HepG2 (cell line): Measurements from ENCODE around the gene PLXND1. TPM values are rescaled to one million over a fixed set of nuclear protein-coding genes. Genes with fewer than 3 reads are reported as not detected.

Experiments
- ATAC-seq: fragments of 200-7000 bp; cut with Tn5 transposase; 3 replicates; pipeline ENCODE4 v1.9.1; 2020; ENCODE audit warnings: mild to moderate bottlenecking, moderate library complexity
- BruUV-seq: library from RNA; stranded (reverse); fragments of 400-500 nt; replicated peaks from 2 replicates; lab custom pipeline; 2021; lab: Mats Ljungman, UMichigan
- CTCF ChIA-PET: fragments of 300-600 bp; formaldehyde crosslinking; extraction: SDS; loops from one replicate; lab custom pipeline; 2021; ENCODE audit warnings: low total read pairs, inconsistent platforms, low intra/inter-chr PET ratio; lab: Yijun Ruan, JAX
- POLR2A ChIA-PET: fragments of 350-600 bp; sonication (Branson Sonifier 250); formaldehyde crosslinking; loops from one replicate; lab custom pipeline; 2020; ENCODE audit warnings: antibody characterized with exemption, inconsistent platforms; lab: Yijun Ruan, JAX
- DNase-seq: peaks from one replicate; pipeline ENCODE4 v3.0.0-alpha.2; 2015; ENCODE audit warnings: low spot score
- FAIRE-seq: peaks from 3 replicates; lab custom pipeline; 2011; peaks lifted over from hg19 to GRCh38; lab: Jason Lieb, UNC
- H2AFZ ChIP-seq: one replicate; pipeline ENCODE4 v1.6.1; 2011; ENCODE audit warnings: low read length, inconsistent platforms
- H3K27ac ChIP-seq: fragments of 300-600 bp; 3 replicates; pipeline ENCODE4 v1.8.0; 2011; ENCODE audit warnings: mixed run types, mild to moderate bottlenecking, mixed read lengths, low read length, inconsistent platforms; ENCODE audit not compliant: insufficient read depth; ENCODE audit errors: extremely low read length
- H3K27me3 ChIP-seq, 2 experiments: fragments of 200-600 bp in 1 of 2; 2 replicates in 1 of 2; 3 replicates in 1 of 2; pipeline versions ENCODE4 v1.6.0 to v1.8.0; 2011; ENCODE audit warnings: low read length in 2 of 2, mild to moderate bottlenecking in 2 of 2, moderate library complexity in 2 of 2, inconsistent platforms in 1 of 2; ENCODE audit not compliant: insufficient read depth in 2 of 2, control insufficient read depth in 1 of 2
- H3K36me3 ChIP-seq, 2 experiments: fragments of 200-600 bp in 1 of 2; replicated peaks in 1 of 2; 2 replicates in 1 of 2; 3 replicates in 1 of 2; pipeline versions ENCODE4 v1.5.1 to v1.8.0; 2011; ENCODE audit warnings: low read length in 2 of 2, inconsistent platforms in 1 of 2; ENCODE audit not compliant: insufficient read depth in 2 of 2, control insufficient read depth in 1 of 2
- H3K4me1 ChIP-seq: 2 replicates; pipeline ENCODE4 v1.5.1; 2012; ENCODE audit warnings: low read length, inconsistent platforms; ENCODE audit not compliant: insufficient read depth
- H3K4me2 ChIP-seq: 2 replicates; pipeline ENCODE4 v1.6.0; 2011; ENCODE audit warnings: low read depth, low read length, inconsistent platforms
- H3K4me3 ChIP-seq, 3 experiments: fragments of 200-600 bp in 1 of 3; sonication (generic), shearing (Covaris generic) in 1 of 3; replicated peaks in 1 of 3; 2 replicates each; pipeline ENCODE4 v1.5.1; 2011 to 2016; ENCODE audit warnings: low read length in 3 of 3, inconsistent platforms in 2 of 3, low read depth in 2 of 3, mild to moderate bottlenecking in 2 of 3, control low read depth in 1 of 3, mixed read lengths in 1 of 3; ENCODE audit not compliant: insufficient read depth in 1 of 3
- H3K79me2 ChIP-seq: one replicate; pipeline ENCODE4 v1.6.1; 2011; ENCODE audit warnings: low read length, inconsistent platforms; ENCODE audit not compliant: insufficient read depth
- H3K9ac ChIP-seq: 2 replicates; pipeline ENCODE4 v1.6.0; 2011; ENCODE audit warnings: mild to moderate bottlenecking, low read depth, low read length, inconsistent platforms; ENCODE audit not compliant: insufficient read depth
- H3K9me3 ChIP-seq: 2 replicates; pipeline ENCODE4 v1.5.1; 2012; ENCODE audit warnings: mild to moderate bottlenecking, low read length
- H4K20me1 ChIP-seq: 2 replicates; pipeline ENCODE4 v1.6.0; 2011; ENCODE audit warnings: inconsistent platforms, mild to moderate bottlenecking, low read length, moderate library complexity; ENCODE audit not compliant: insufficient read depth
- ATF2 ChIP-seq: sonication (generic); formaldehyde crosslinking; IDR thresholded peaks from 2 replicates; pipeline ENCODE4 v1.4.0; 2020; ENCODE audit warnings: missing genetic modification reagents
- BHLHE40 ChIP-seq: IDR thresholded peaks from 2 replicates; pipeline ENCODE4 v1.6.1; 2011; ENCODE audit warnings: low read length, improper control_type of control experiment
- HNF4G ChIP-seq, 2 experiments: sonication (generic) in 1 of 2; formaldehyde crosslinking in 1 of 2; IDR thresholded peaks; 2 replicates each; pipeline versions ENCODE4 v1.4.0 to v1.6.1; 2011 to 2020; ENCODE audit warnings: borderline replicate concordance in 2 of 2, low read depth in 2 of 2, mild to moderate bottlenecking in 2 of 2, low read length in 1 of 2, missing genetic modification reagents in 1 of 2, moderate library complexity in 1 of 2
- HOXA5 ChIP-seq: sonication (generic); formaldehyde crosslinking; IDR thresholded peaks from 2 replicates; pipeline ENCODE4 v1.4.0; 2020; ENCODE audit warnings: missing genetic modification reagents
- MLXIP ChIP-seq: sonication (generic); formaldehyde crosslinking; IDR thresholded peaks from 2 replicates; pipeline ENCODE4 v1.9.0; 2021; ENCODE audit warnings: missing genetic modification reagents, borderline replicate concordance
- NFATC3 ChIP-seq: sonication (generic); formaldehyde crosslinking; IDR thresholded peaks from 2 replicates; pipeline ENCODE4 v1.5.1; 2020; ENCODE audit warnings: mild to moderate bottlenecking, missing genetic modification reagents
- NR2F6 ChIP-seq, 2 experiments: IDR thresholded peaks; 2 replicates each; pipeline ENCODE4 v1.6.1; 2016; ENCODE audit warnings: antibody characterized with exemption in 1 of 2, mild to moderate bottlenecking in 1 of 2
- RARA ChIP-seq: IDR thresholded peaks from 2 replicates; pipeline ENCODE4 v1.6.1; 2016; ENCODE audit warnings: missing genetic modification reagents, missing compliant biosample characterization
- ZBTB4 ChIP-seq: sonication (generic); formaldehyde crosslinking; IDR thresholded peaks from 2 replicates; pipeline ENCODE4 v1.4.0; 2020; ENCODE audit warnings: missing genetic modification reagents, mild to moderate bottlenecking, borderline replicate concordance
- ZFAT ChIP-seq: sonication (generic); formaldehyde crosslinking; conservative IDR thresholded peaks from 2 replicates; pipeline ENCODE4 v1.8.1; 2023; ENCODE audit warnings: missing genetic modification reagents, inconsistent platforms
- ZFP36L1 ChIP-seq: sonication (generic); formaldehyde crosslinking; IDR thresholded peaks from 2 replicates; pipeline ENCODE4 v1.8.0; 2022; ENCODE audit warnings: mild to moderate bottlenecking, missing genetic modification reagents, moderate library complexity
- ZFP82 ChIP-seq: sonication (generic); formaldehyde crosslinking; IDR thresholded peaks from 2 replicates; pipeline ENCODE4 v1.5.1; 2020; ENCODE audit warnings: mild to moderate bottlenecking, missing genetic modification reagents, borderline replicate concordance
- ZNF225 ChIP-seq: sonication (generic); formaldehyde crosslinking; IDR thresholded peaks from 2 replicates; pipeline ENCODE4 v1.4.0; 2020; ENCODE audit warnings: mild to moderate bottlenecking, missing genetic modification reagents
- ZNF24 ChIP-seq: fragments of 450-650 bp; IDR thresholded peaks from 2 replicates; pipeline ENCODE4 v1.6.1; 2017; ENCODE audit warnings: antibody characterized with exemption, mild to moderate bottlenecking
- ZNF33B ChIP-seq: sonication (generic); formaldehyde crosslinking; IDR thresholded peaks from 2 replicates; pipeline ENCODE4 v1.5.1; 2020; ENCODE audit warnings: mild to moderate bottlenecking, missing genetic modification reagents
- ZNF570 ChIP-seq: sonication (generic); formaldehyde crosslinking; IDR thresholded peaks from 2 replicates; pipeline ENCODE4 v1.4.0; 2020; ENCODE audit warnings: mild to moderate bottlenecking, missing genetic modification reagents, borderline replicate concordance
- ZSCAN31 ChIP-seq: sonication (generic); formaldehyde crosslinking; IDR thresholded peaks from 2 replicates; pipeline ENCODE4 v1.5.0; 2020; ENCODE audit warnings: low read depth, mild to moderate bottlenecking, missing genetic modification reagents
- WGBS: methylation state at CpG from one replicate; pipeline ENCODE4 v1.1.6; 2017; ENCODE audit warnings: low lambda C conversion rate; 5-methylcytosine and 5-hydroxymethylcytosine counted together
- in situ Hi-C: cut with HindIII; loops from 2 replicates; pipeline ENCODE4 v1.10.0; 2017; ENCODE audit warnings: low pct_unique_long_range_greater_than_20kb; ENCODE audit not compliant: extremely low pct_ligation_motif_present
- intact Hi-C: fragments of 100-400 bp; cut with micrococcal nuclease; formaldehyde crosslinking; loops from one replicate; pipeline ENCODE4 v1.10.0; 2022; ENCODE audit not compliant: unreplicated experiment
- polyA plus RNA-seq, 8 experiments: library from polyadenylated mRNA; depleted of rRNA in 3 of 8; stranded (reverse) in 7 of 8; unstranded in 1 of 8; fragments of >200 nt; fragmentation: Illumina TruSeq in 4 of 8; extraction: Trizol in 4 of 8; gene quantifications; 2 replicates each; pipeline versions ENCODE4 v1.2.1 to v1.2.3, GENCODE V29; 2011 to 2016; ENCODE audit warnings: low read depth in 4 of 8, missing spikeins in 1 of 8, mixed read lengths in 1 of 8; ENCODE audit not compliant: insufficient read depth in 1 of 8
- total RNA-seq, 5 experiments: library from RNA; depleted of rRNA; stranded (reverse); fragments of >200 nt; fragmentation: Illumina TruSeq; extraction: Trizol; gene quantifications; 2 replicates each; pipeline ENCODE4 v1.2.3, GENCODE V29; 2016; ENCODE audit warnings: low read depth in 1 of 5

PLXND1 gene
- total and polyA plus RNA-seq, 2 of the 13 experiments (the other 11 are each of a cell fraction or from before 2014, with no cell fraction given), result 15.9 to 42.0 TPM

DNA sequence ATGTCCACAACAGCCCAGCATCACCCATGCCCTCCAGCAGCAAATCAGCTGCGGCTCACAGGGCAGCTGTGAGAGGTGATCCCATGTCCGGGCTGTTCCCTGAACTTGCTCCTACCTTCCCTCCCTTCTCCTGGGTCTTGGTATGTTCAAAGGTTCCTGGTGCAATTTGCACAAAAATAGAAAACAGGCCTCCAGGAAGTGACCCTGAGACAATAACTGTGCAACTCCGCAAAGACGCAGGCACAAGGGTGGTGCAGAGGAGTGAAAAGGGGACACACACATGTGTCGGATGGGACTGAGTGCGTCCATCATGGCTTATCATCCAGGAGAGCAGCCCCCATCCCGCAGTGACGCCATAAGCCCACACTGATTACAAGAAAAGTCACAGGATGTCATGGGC, 16.3 kb downstream of the PLXND1 start:
- no TSS peak for BruUV-seq
- ATAC-seq, result no peak
- CTCF ChIA-PET, result no interaction called here
- WGBS, result 95% methylated on average over 7 of the region's 8 CpGs
- Histone ChIP-seq H4K20me1 (no peaks in the 10 kb centered on the region), H3K36me3 (peaks cover 25 to 33% of the 10 kb centered on the region in 2 experiments), H3K4me3 (no peak overlapping the region), H3K27ac (no peak overlapping the region), H3K4me1 (peaks cover 47% of the 10 kb centered on the region), H3K4me2 (no peak overlapping the region), H2AFZ (no peak overlapping the region), H3K27me3 (no peaks in the 10 kb centered on the region), H3K79me2 (peaks cover 38% of the 10 kb centered on the region), H3K9me3 (no peaks in the 10 kb centered on the region), H3K9ac (no peak overlapping the region)
- POLR2A ChIA-PET, result no interaction called here
- no peak for DNase-seq
- in situ Hi-C loops (no loop called here), intact Hi-C loops (no loop called here)
- TF ChIP-seq BHLHE40, result no peak
- TF ChIP-seq MLXIP, result no peak
- no peak for TF ChIP-seq ZSCAN31 (CRISPR knock-in tag)
- TF ChIP-seq NFATC3 (CRISPR knock-in tag), result no peak
- no peak for TF ChIP-seq ATF2 (CRISPR knock-in tag)
- TF ChIP-seq ZFAT (CRISPR knock-in tag), result no peak
- no peak for TF ChIP-seq ZBTB4
- no peak for TF ChIP-seq RARA (CRISPR knock-in tag)
- no peak for TF ChIP-seq NR2F6 (IDR thresholded peaks at IDR 0.05)
- no peak for TF ChIP-seq NR2F6 (CRISPR knock-in tag; IDR thresholded peaks at IDR 0.05)
- TF ChIP-seq ZNF24, result no peak
- no peak for TF ChIP-seq ZFP36L1 (CRISPR knock-in tag)
- no peak for TF ChIP-seq ZNF225 (CRISPR knock-in tag)
- TF ChIP-seq ZFP82, result no peak
- TF ChIP-seq HOXA5, result no peak
- no peak for TF ChIP-seq ZNF33B
- TF ChIP-seq HNF4G (IDR thresholded peaks at IDR 0.05; ENCODE audit: borderline replicate concordance, low read depth, low read length), result no peak
- no peak for TF ChIP-seq HNF4G (CRISPR knock-in tag; IDR thresholded peaks at IDR 0.05; ENCODE audit: borderline replicate concordance, low read depth)
- TF ChIP-seq ZNF570, result no peak
- FAIRE-seq, result no peak
